ENCODE results near the gene TFF3. TPM values are rescaled to one million over a fixed set of nuclear protein-coding genes. Genes with fewer than 3 reads are reported as not detected.

TFF3 gene
- total RNA-seq, 2 experiments from 2014 or later = not detected

DNA sequence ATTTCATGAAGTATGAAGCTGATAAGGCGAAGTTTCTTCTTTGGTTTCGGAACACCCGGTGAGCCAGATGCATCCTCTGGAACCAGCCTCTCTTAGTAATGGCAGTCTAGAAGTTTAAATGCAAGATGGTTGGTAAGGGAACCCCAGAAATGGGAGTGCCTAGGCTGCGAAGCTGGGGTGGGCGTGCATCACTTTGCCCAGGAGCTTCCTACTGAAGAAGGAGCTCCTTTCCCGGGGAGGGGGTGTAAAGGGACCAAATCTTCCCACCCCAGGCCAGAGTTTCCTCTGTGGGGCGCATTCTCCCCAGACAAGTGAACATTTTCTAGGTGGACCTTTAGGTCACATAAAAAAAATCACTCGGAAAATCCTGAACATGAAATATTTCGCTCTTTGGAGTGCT is 31.2 kb upstream of the TFF3 start:
- intact Hi-C loops (cut with DNase I, micrococcal nuclease) = no loop called here
- no peaks in the 10 kb centered on the region for H3K4me1 ChIP-seq (ENCODE audit: insufficient read depth, low read length)
- no peak for TF ChIP-seq CTCF (IDR thresholded peaks at IDR 0.05)
- Mint-ChIP-seq H3K27me3 (no peaks in the 10 kb centered on the region), H3K27ac (no peak overlapping the region), H3K4me3 (no peak overlapping the region), H3K9me3 (no peaks in the 10 kb centered on the region), H3K36me3 (ENCODE audit: low read depth) (no peaks in the 10 kb centered on the region), H3K4me1 (ENCODE audit: low read depth) (no peaks in the 10 kb centered on the region)
- no peaks in the 10 kb centered on the region for H3K36me3 ChIP-seq (ENCODE audit: insufficient read depth, low read length)
- no peak overlapping the region for H3K4me3 ChIP-seq (ENCODE audit: low read length)
- no peaks in the 10 kb centered on the region for H3K27me3 ChIP-seq (ENCODE audit: control insufficient read depth in 1 of 2, insufficient read depth in 2 of 2, low read length in 2 of 2)
- no peaks in the 10 kb centered on the region for H3K9me3 ChIP-seq (ENCODE audit: control insufficient read depth in 1 of 2, insufficient read depth in 1 of 2, low read length in 2 of 2)
- ATAC-seq (ENCODE audit: poor library complexity) = no peak
- CTCF ChIA-PET = no interaction called here
- DNase-seq = no peak
- no peak overlapping the region for H3K27ac ChIP-seq (ENCODE audit: low read depth in 1 of 2, low read length in 2 of 2)
- POLR2A ChIA-PET = interaction anchor here (0.7 kb wide), 1 partner anchor 1024 kb away, joined by 3 read pairs; no protein-coding TSS in a partner anchor

DNA sequence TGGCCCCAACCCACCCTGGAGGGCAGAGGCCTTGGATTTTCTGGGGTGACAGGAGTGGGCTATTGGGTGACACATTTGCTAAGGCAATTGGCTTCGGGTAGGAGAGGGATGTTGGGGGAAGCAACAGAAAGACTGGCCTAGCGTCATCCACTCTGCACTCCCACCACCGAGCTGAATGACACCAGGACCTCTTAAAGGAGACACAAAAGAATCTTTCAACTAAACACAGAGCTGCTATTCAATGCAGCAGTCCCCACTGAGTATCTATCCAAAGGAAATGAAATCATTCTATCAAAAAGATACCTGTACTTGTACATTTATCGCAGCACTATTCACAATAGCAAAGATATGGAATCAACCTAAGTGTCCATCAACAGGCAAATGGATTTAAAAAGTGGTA is 29.4 kb upstream of the TFF3 start:
- ATAC-seq (ENCODE audit: poor library complexity) (no peak), DNase-seq (no peak)
- intact Hi-C loops (cut with DNase I, micrococcal nuclease) = no loop called here
- ChIA-PET CTCF (no interaction called here), POLR2A (interaction anchor here (0.7 kb wide), 1 partner anchor 60 kb away, joined by 3 read pairs; no protein-coding TSS in a partner anchor)
- no peaks in the 10 kb centered on the region for H3K27me3 ChIP-seq (ENCODE audit: control insufficient read depth in 1 of 2, insufficient read depth in 2 of 2, low read length in 2 of 2)
- no peaks in the 10 kb centered on the region for H3K9me3 ChIP-seq (ENCODE audit: control insufficient read depth in 1 of 2, insufficient read depth in 1 of 2, low read length in 2 of 2)
- TF ChIP-seq CTCF (IDR thresholded peaks at IDR 0.05) = no peak
- H3K4me1 Mint-ChIP-seq (ENCODE audit: low read depth) = no peaks in the 10 kb centered on the region
- H3K27ac Mint-ChIP-seq = no peak overlapping the region
- H3K9me3 Mint-ChIP-seq = no peaks in the 10 kb centered on the region
- H3K27me3 Mint-ChIP-seq = no peaks in the 10 kb centered on the region
- no peak overlapping the region for H3K4me3 ChIP-seq (ENCODE audit: low read length)
- no peaks in the 10 kb centered on the region for H3K36me3 ChIP-seq (ENCODE audit: insufficient read depth, low read length)
- H3K4me1 ChIP-seq (ENCODE audit: insufficient read depth, low read length) = no peaks in the 10 kb centered on the region
- H3K4me3 Mint-ChIP-seq = no peak overlapping the region
- no peaks in the 10 kb centered on the region for H3K36me3 Mint-ChIP-seq (ENCODE audit: low read depth)
- H3K27ac ChIP-seq (ENCODE audit: low read depth in 1 of 2, low read length in 2 of 2) = no peak overlapping the region

GRCh38 chr21:42343963-42344510 is 28.8 kb upstream of the TFF3 start:
- no peak overlapping the region for H3K27ac ChIP-seq (ENCODE audit: low read depth in 1 of 2, low read length in 2 of 2)
- H3K4me1 Mint-ChIP-seq (ENCODE audit: low read depth) = no peaks in the 10 kb centered on the region
- ATAC-seq (ENCODE audit: poor library complexity) (no peak), DNase-seq (no peak)
- H3K9me3 Mint-ChIP-seq = no peaks in the 10 kb centered on the region
- no peak overlapping the region for H3K4me3 ChIP-seq (ENCODE audit: low read length)
- ChIA-PET POLR2A (interaction anchor here (0.7 kb wide), 1 partner anchor 61 kb away, joined by 3 read pairs; no protein-coding TSS in a partner anchor), CTCF (no interaction called here)
- H3K4me1 ChIP-seq (ENCODE audit: insufficient read depth, low read length) = no peaks in the 10 kb centered on the region
- H3K4me3 Mint-ChIP-seq = no peak overlapping the region
- intact Hi-C loops (cut with DNase I, micrococcal nuclease) = no loop called here
- no peaks in the 10 kb centered on the region for H3K27me3 Mint-ChIP-seq
- no peak for TF ChIP-seq CTCF (IDR thresholded peaks at IDR 0.05)
- no peaks in the 10 kb centered on the region for H3K36me3 ChIP-seq (ENCODE audit: insufficient read depth, low read length)
- H3K27ac Mint-ChIP-seq = no peak overlapping the region
- H3K27me3 ChIP-seq (ENCODE audit: control insufficient read depth in 1 of 2, insufficient read depth in 2 of 2, low read length in 2 of 2) = no peaks in the 10 kb centered on the region
- no peaks in the 10 kb centered on the region for H3K9me3 ChIP-seq (ENCODE audit: control insufficient read depth in 1 of 2, insufficient read depth in 1 of 2, low read length in 2 of 2)
- no peaks in the 10 kb centered on the region for H3K36me3 Mint-ChIP-seq (ENCODE audit: low read depth)
